Panc1 (cell line): ENCODE measurements around the gene FARS2.

ENCODE experiments used
- CTCF ChIP-seq: fragments of 450-650 bp; IDR thresholded peaks from 2 replicates; pipeline ENCODE4 v1.5.1; 2017; ENCODE audit warnings: mild to moderate bottlenecking
- POLR2AphosphoS5 ChIP-seq: IDR thresholded peaks from 2 replicates; pipeline ENCODE4 v1.6.1; 2012; ENCODE audit warnings: mild to moderate bottlenecking, low read depth, low read length, moderate library complexity

DNA sequence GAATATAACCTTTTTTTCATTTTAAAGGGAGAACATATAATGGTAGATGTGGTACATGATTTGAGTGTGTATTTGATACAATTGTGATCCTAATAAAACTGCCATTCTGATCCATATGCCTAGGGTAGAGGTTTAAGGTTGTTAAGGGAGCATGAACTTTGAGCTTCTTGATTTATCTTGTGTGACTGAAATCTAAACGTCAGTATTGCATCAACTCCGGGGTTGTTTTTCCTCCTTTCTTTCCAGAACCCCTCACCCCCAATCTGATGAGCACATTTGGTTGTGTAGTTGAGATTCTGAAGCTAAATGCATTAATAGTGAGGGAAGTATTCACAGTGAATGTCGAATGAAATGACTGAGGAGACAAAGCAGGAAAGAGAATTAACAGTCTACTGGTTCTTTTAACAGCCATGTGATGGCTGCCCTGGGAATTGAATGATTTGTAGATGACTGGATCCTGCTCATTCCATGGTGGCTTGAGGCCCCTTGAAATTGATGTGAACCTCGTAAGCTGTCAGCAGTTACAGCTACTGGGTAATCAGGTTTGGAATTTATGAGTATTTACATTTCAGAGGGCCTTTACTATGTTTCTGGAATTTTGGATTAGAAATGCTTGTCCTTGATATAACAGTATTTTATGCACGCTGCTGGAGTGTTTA, 44.8 kb downstream of the FARS2 start:
- TF ChIP-seq CTCF (no peak), POLR2AphosphoS5 (no peak)
